Measurements from ENCODE around the gene JPT1.
"Not testable (repeated sequence)": the region's sequence is repeated elsewhere in the genome, so short reads cannot be mapped to it uniquely, and the experiment has no call there.

Gene JPT1

DNA sequence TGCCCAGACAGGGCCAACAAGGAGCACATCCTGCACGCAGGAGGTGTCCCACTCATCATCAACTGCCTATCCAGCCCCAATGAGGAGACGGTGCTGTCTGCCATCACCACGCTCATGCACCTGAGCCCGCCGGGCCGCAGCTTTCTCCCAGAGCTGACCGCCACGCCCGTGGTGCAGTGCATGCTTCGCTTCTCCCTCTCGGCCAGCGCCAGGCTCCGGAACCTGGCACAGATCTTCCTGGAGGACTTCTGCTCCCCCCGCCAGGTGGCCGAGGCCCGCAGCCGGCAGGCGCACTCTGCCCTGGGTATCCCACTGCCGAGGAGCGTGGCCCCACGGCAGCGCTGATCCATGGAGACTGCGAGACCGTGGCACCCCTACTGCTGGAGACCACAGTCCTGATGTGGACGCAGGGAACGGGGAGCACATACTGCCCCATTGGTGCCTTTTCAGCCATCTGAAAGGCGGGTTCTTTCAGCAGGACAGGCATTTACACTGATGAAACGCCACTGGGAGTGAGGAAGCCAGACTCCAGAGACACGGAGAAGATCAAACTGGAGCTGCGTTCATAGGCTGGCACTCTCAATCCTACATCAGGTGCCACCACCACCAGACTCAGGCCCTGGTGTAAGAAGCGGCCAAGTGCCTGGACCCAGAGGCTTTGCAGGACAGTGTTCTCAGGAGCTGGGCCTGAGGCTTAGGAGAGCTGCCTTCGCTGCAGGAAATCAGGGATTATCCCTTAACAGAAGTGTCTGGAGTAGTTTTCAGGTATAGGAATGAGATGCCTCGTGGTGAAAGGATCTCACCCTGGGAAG is 25.4 kb downstream of the JPT1 start:
- TF ChIP-seq, protein P1, sequence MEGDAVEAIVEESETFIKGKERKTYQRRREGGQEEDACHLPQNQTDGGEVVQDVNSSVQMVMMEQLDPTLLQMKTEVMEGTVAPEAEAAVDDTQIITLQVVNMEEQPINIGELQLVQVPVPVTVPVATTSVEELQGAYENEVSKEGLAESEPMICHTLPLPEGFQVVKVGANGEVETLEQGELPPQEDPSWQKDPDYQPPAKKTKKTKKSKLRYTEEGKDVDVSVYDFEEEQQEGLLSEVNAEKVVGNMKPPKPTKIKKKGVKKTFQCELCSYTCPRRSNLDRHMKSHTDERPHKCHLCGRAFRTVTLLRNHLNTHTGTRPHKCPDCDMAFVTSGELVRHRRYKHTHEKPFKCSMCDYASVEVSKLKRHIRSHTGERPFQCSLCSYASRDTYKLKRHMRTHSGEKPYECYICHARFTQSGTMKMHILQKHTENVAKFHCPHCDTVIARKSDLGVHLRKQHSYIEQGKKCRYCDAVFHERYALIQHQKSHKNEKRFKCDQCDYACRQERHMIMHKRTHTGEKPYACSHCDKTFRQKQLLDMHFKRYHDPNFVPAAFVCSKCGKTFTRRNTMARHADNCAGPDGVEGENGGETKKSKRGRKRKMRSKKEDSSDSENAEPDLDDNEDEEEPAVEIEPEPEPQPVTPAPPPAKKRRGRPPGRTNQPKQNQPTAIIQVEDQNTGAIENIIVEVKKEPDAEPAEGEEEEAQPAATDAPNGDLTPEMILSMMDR (IDR thresholded peaks at IDR 0.05; ENCODE audit: control insufficient read depth, extremely low read depth, insufficient read depth), result no peak
- DNase-seq (ENCODE audit: low read depth), result no peak
- no peak overlapping the region for H3K4me3 ChIP-seq (ENCODE audit: low read depth, low read length)

DNA sequence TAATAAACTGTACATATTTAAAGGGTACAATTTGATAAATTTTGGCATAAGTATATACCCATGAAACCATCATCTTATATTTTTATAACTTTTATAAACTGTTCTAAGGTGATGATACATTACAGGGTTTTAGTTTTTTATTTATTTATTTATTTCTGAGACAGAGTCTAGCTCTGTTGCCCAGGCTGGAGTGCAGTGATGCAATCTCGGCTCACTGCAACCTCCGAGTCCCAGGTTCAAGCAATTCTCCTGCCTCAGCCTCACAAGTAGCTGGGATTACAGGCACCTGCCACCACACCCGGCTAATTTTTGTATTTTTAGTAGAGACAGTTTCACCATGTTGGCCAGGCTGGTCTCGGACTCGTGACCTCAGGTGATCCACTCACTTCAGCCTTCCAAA is 26.4 kb downstream of the JPT1 start:
- H3K4me3 ChIP-seq (ENCODE audit: low read depth, low read length); DNase-seq (ENCODE audit: low read depth): not testable (repeated sequence)

- no peak for DNase-seq (ENCODE audit: low read depth)
- TF ChIP-seq, protein P1 (IDR thresholded peaks at IDR 0.05; ENCODE audit: control insufficient read depth, extremely low read depth, insufficient read depth), result no peak
- no peak overlapping the region for H3K4me3 ChIP-seq (ENCODE audit: low read depth, low read length)
Observed at GRCh38 chr17:75126954-75127353, 27.4 kb downstream of the JPT1 start.

GRCh38 chr17:75125984-75126383 is 28.3 kb downstream of the JPT1 start:
- no peak overlapping the region for H3K4me3 ChIP-seq (ENCODE audit: low read depth, low read length)
- no peak for DNase-seq (ENCODE audit: low read depth)
- TF ChIP-seq, protein P1 (IDR thresholded peaks at IDR 0.05; ENCODE audit: control insufficient read depth, extremely low read depth, insufficient read depth), result no peak

GRCh38 chr17:75124819-75125162 is 29.5 kb downstream of the JPT1 start:
- H3K4me3 ChIP-seq (ENCODE audit: low read depth, low read length), result no peak overlapping the region
- no peak for DNase-seq (ENCODE audit: low read depth)
- TF ChIP-seq, protein P1 (IDR thresholded peaks at IDR 0.05; ENCODE audit: control insufficient read depth, extremely low read depth, insufficient read depth), result no peak

GRCh38 chr17:75124041-75124818 is 30.1 kb downstream of the JPT1 start:
- TF ChIP-seq, protein P1 (IDR thresholded peaks at IDR 0.05; ENCODE audit: control insufficient read depth, extremely low read depth, insufficient read depth), result no peak
- no peak overlapping the region for H3K4me3 ChIP-seq (ENCODE audit: low read depth, low read length)
- DNase-seq (ENCODE audit: low read depth), result no peak

GRCh38 chr17:75118307-75118706 is 36.0 kb downstream of the JPT1 start:
- DNase-seq (ENCODE audit: low read depth), result no peak
- TF ChIP-seq, protein P1 (IDR thresholded peaks at IDR 0.05; ENCODE audit: control insufficient read depth, extremely low read depth, insufficient read depth), result no peak
- no peak overlapping the region for H3K4me3 ChIP-seq (ENCODE audit: low read depth, low read length)
